ENCODE measurements around the gene GLO1.

DNA sequence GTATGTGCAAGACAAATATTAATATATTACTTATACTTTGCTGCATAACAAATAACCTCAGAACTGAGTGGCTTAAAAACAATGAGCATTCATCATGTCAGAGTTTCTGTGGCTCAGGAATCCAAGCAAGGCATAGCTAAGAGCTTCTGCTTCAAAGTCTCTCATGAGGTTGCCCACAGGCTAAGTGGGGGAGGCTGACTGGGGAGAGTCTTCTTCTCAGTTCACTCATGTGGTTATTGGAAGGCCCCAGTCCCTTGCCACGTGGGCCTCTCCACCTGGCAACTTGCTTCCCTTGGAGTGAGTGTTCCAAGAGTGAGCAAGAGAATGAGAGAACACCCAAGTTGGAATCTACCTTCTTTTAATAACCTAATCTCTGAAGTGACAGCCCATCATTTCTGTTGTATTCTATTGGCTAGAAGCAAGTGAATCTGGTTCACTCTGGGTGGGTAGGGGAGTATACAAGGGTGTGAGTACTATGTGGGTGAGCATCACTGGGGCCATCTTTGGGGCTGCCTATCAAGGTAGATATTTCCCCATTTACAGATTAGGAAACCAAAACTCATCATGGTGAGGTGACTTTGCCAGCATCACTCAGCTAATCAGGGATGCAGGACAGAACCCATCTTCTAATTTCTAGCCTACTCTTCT lies 48.1 kb upstream of the GLO1 start:
- TF ChIP-seq, protein P1, sequence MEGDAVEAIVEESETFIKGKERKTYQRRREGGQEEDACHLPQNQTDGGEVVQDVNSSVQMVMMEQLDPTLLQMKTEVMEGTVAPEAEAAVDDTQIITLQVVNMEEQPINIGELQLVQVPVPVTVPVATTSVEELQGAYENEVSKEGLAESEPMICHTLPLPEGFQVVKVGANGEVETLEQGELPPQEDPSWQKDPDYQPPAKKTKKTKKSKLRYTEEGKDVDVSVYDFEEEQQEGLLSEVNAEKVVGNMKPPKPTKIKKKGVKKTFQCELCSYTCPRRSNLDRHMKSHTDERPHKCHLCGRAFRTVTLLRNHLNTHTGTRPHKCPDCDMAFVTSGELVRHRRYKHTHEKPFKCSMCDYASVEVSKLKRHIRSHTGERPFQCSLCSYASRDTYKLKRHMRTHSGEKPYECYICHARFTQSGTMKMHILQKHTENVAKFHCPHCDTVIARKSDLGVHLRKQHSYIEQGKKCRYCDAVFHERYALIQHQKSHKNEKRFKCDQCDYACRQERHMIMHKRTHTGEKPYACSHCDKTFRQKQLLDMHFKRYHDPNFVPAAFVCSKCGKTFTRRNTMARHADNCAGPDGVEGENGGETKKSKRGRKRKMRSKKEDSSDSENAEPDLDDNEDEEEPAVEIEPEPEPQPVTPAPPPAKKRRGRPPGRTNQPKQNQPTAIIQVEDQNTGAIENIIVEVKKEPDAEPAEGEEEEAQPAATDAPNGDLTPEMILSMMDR (IDR thresholded peaks at IDR 0.05; ENCODE audit: poor library complexity): no peak
- TF ChIP-seq EZH2 (IDR thresholded peaks at IDR 0.05; ENCODE audit: borderline replicate concordance): no peak
